Measurements from ENCODE around the gene ZNF24.

GRCh38 chr18:35283923-35284794, 60.1 kb downstream of the ZNF24 start:
- TF ChIP-seq CTCF (IDR thresholded peaks at IDR 0.05) (no peak), POLR2A (IDR thresholded peaks at IDR 0.05) (no peak), POLR2AphosphoS5 (IDR thresholded peaks at IDR 0.05) (no peak)

Data from breast epithelium (tissue), 3 donors.